22Rv1 (cell line): ENCODE results near the gene CLCF1.

Source experiments
- CTCF ChIP-seq: fragments of 450-650 bp; IDR thresholded peaks from 2 replicates; pipeline ENCODE4 v1.5.1; 2017; ENCODE audit warnings: mild to moderate bottlenecking
- ZFX ChIP-seq: fragments of 450-650 bp; IDR thresholded peaks from 2 replicates; pipeline ENCODE4 v1.6.1; 2017; ENCODE audit warnings: antibody characterized with exemption, borderline replicate concordance

GRCh38 chr11:67420147-67420645, 46.8 kb upstream of the CLCF1 start:
- no peak for TF ChIP-seq CTCF
- no peak for TF ChIP-seq ZFX
